K562 (cell line): ENCODE results near the gene KRAS. TPM values are rescaled to one million over a fixed set of nuclear protein-coding genes. Genes with fewer than 3 reads are reported as not detected.

Experiments
- AFF1 ChIP-seq, 2 experiments: fragments of 450-650 bp; IDR thresholded peaks; 2 replicates each; pipeline ENCODE4 v1.6.1; 2018; ENCODE audit warnings: mild to moderate bottlenecking in 2 of 2, low read depth in 1 of 2; ENCODE audit not compliant: partially characterized antibody in 2 of 2
- ARID2 ChIP-seq: fragments of 450-650 bp; IDR thresholded peaks from 2 replicates; pipeline ENCODE4 v1.6.1; 2017; ENCODE audit warnings: antibody characterized with exemption, mild to moderate bottlenecking
- CXXC5 ChIP-seq: fragments of 250-450 bp; sonication (Bioruptor Pico); IDR thresholded peaks from 2 replicates; pipeline ENCODE4 v1.8.0; 2022; ENCODE audit warnings: inconsistent platforms, mild to moderate bottlenecking, moderate library complexity
- E2F8 ChIP-seq: fragments of 450-650 bp; IDR thresholded peaks from 2 replicates; pipeline ENCODE4 v1.7.1; 2018; ENCODE audit warnings: mild to moderate bottlenecking, low read depth; ENCODE audit not compliant: partially characterized antibody
- EGR1 ChIP-seq: fragments of 450-650 bp; conservative IDR thresholded peaks from 2 replicates; pipeline ENCODE4 v1.6.1; 2017; ENCODE audit warnings: mild to moderate bottlenecking
- FOXJ2 ChIP-seq: fragments of 200-800 bp; sonication (Bioruptor generic); IDR thresholded peaks from 2 replicates; pipeline ENCODE4 v1.6.1; 2016; ENCODE audit warnings: missing genetic modification characterization, missing compliant biosample characterization
- GABPA ChIP-seq: fragments of 200-800 bp; sonication (Bioruptor generic); conservative IDR thresholded peaks from 2 replicates; pipeline ENCODE4 v1.6.1; 2016; ENCODE audit warnings: low read depth, missing genetic modification characterization, missing compliant biosample characterization
- NBN ChIP-seq: fragments of 450-650 bp; IDR thresholded peaks from 2 replicates; pipeline ENCODE4 v1.6.1; 2016; ENCODE audit warnings: low read depth, mild to moderate bottlenecking
- NFYB ChIP-seq: IDR thresholded peaks from 2 replicates; pipeline ENCODE4 v1.6.1; 2011; ENCODE audit warnings: mild to moderate bottlenecking, moderate library complexity; ENCODE audit not compliant: insufficient read length; ENCODE audit errors: extremely low read depth
- PHF8 ChIP-seq: fragments of 200-600 bp; sonication (generic); IDR thresholded peaks from 2 replicates; pipeline ENCODE4 v1.6.1; 2012; ENCODE audit warnings: mixed run types, mild to moderate bottlenecking, inconsistent platforms, low read length, moderate library complexity, borderline replicate concordance
- PKNOX1 ChIP-seq: fragments of 450-650 bp; IDR thresholded peaks from 2 replicates; pipeline ENCODE4 v1.6.1; 2016
- RB1 ChIP-seq: fragments of 450-650 bp; IDR thresholded peaks from 2 replicates; pipeline ENCODE4 v1.6.1; 2017; ENCODE audit warnings: low read depth, mild to moderate bottlenecking
- SMAD4 ChIP-seq: fragments of 250-450 bp; sonication (Bioruptor Pico); conservative IDR thresholded peaks from 2 replicates; pipeline ENCODE4 v1.8.0; 2021; ENCODE audit warnings: inconsistent platforms, mild to moderate bottlenecking, moderate library complexity
- SRF ChIP-seq, 2 experiments: fragments of 250-450, 450-650 bp in 1 of 2; sonication (Bioruptor Pico) in 1 of 2; sonication (generic) in 1 of 2; formaldehyde crosslinking; IDR thresholded peaks; 2 replicates each; pipeline versions ENCODE4 v1.5.0 to v1.5.1; 2020 to 2022; ENCODE audit warnings: mild to moderate bottlenecking in 1 of 2, missing genetic modification reagents in 1 of 2
- SUPT5H ChIP-seq: fragments of 450-650 bp; IDR thresholded peaks from 2 replicates; pipeline ENCODE4 v1.6.1; 2016
- TAL1 ChIP-seq: fragments of 450-650 bp; IDR thresholded peaks from 2 replicates; pipeline ENCODE4 v1.6.1; 2016; ENCODE audit warnings: mild to moderate bottlenecking
- TEAD1 ChIP-seq, 2 experiments: fragments of 450-650 bp in 1 of 2; sonication (generic) in 1 of 2; formaldehyde crosslinking; IDR thresholded peaks; 2 replicates each; pipeline versions ENCODE4 v1.4.0 to v1.8.0; 2020 to 2022; ENCODE audit warnings: mild to moderate bottlenecking in 2 of 2, missing genetic modification reagents in 1 of 2
- TFAM ChIP-seq: fragments of 250-450 bp; sonication (Bioruptor Pico); conservative IDR thresholded peaks from 2 replicates; pipeline ENCODE4 v1.5.0; 2021; ENCODE audit warnings: mild to moderate bottlenecking, moderate library complexity
- ZBTB7A ChIP-seq: IDR thresholded peaks from 2 replicates; pipeline ENCODE4 v1.6.1; 2011; ENCODE audit warnings: low read depth, mild to moderate bottlenecking, low read length, moderate library complexity, borderline replicate concordance; ENCODE audit not compliant: control insufficient read depth
- ZFX ChIP-seq: sonication (generic); formaldehyde crosslinking; IDR thresholded peaks from 2 replicates; pipeline ENCODE4 v1.8.0; 2022; ENCODE audit warnings: mild to moderate bottlenecking, missing genetic modification reagents, moderate library complexity
- polyA plus RNA-seq, 8 experiments: library from polyadenylated mRNA; depleted of rRNA in 4 of 8; stranded (reverse) in 5 of 8; unstranded in 3 of 8; fragments of >200 nt; fragmentation: Nextera tagmentation in 2 of 8; fragmentation: Illumina TruSeq in 1 of 8; extraction: Ambion mirVana in 2 of 8; extraction: Trizol in 1 of 8; gene quantifications; 2 replicates each; pipeline versions ENCODE4 v1.2.1 to v1.2.3, GENCODE V29; 2011 to 2014; ENCODE audit warnings: inconsistent platforms in 1 of 8, missing spikeins in 1 of 8
- total RNA-seq, 7 experiments: library from RNA; depleted of rRNA in 6 of 7; stranded (reverse); fragments of >200 nt in 6 of 7; fragmentation: Illumina TruSeq in 2 of 7; extraction: Trizol in 2 of 7; gene quantifications; 2 replicates each; pipeline versions ENCODE4 v1.2.1 to v1.2.3, GENCODE V29; 2011 to 2021; ENCODE audit warnings: low replicate concordance in 1 of 7

The KRAS gene
- total and polyA plus RNA-seq, 9 of the 15 experiments (the other 6 are each of a cell fraction or from before 2014, with no cell fraction given), result 7.2 to 21.2 (median 12.7) TPM

GRCh38 chr12:25195056-25195971 is 55.4 kb downstream of the KRAS start, which contains the start of the genes DNAI7 and ETFRF1 (continued):
- TF ChIP-seq PKNOX1 (peak; percentile 92), TFAM (no peak), NFYB (no peak), TEAD1 (CRISPR knock-in tag; IDR thresholded peaks at IDR 0.05) (no peak), ZFX (CRISPR knock-in tag) (peak; percentile 94), ZBTB7A (no peak), SRF (CRISPR knock-in tag; IDR thresholded peaks at IDR 0.05) (peak in 1 of 2 experiments; percentile 23; a peak in 1 of 4 replicates), SMAD4 (CRISPR knock-in tag) (peak; percentile 67), SUPT5H (peak; percentile 97), AFF1 (IDR thresholded peaks at IDR 0.05; ENCODE audit: low read depth in 1 of 2, partially characterized antibody in 2 of 2) (peak in 1 of 2 experiments; percentile 82), TAL1 (0 out of 2 replicates have a peak, but pooled peaks have one; percentile 5), CXXC5 (CRISPR knock-in tag) (peak; percentile 75; the same call in 1 of the 2 replicates), GABPA (tag) (peak; percentile 80), EGR1 (peak; percentile 52; the same call in 1 of the 2 replicates), ARID2 (no peak), NBN (peak; percentile 85), E2F8 (peak; percentile 40), RB1 (peak; percentile 43), FOXJ2 (tag) (peak; percentile 96), PHF8 (peak; percentile 90)
